ENCODE measurements around the gene NUDT14. TPM values are rescaled to one million over a fixed set of nuclear protein-coding genes. Genes with fewer than 3 reads are reported as not detected.

Gene NUDT14
- total and polyA plus RNA-seq, 3 experiments from 2014 or later = 6.7 to 12.4 (median 6.9) TPM

GRCh38 chr14:105146181-105146975 lies 34.7 kb downstream of the NUDT14 start:
- Histone ChIP-seq H3K4me1 (ENCODE audit: insufficient read depth, low read length) (no peaks in the 10 kb centered on the region), H3K4me3 (ENCODE audit: low read length) (no peak overlapping the region), H3K27ac (ENCODE audit: low read depth, low read length) (no peak overlapping the region), H3K9me3 (ENCODE audit: low read length) (no peaks in the 10 kb centered on the region), H3K27me3 (ENCODE audit: insufficient read depth, low read length, poor library complexity, severe bottlenecking) (no peaks in the 10 kb centered on the region), H3K36me3 (ENCODE audit: insufficient read depth, low read length) (no peaks in the 10 kb centered on the region)
- H3K4me3 Mint-ChIP-seq = no peak overlapping the region
- peak in 1 of 5 donors; percentile 39 for DNase-seq
- H3K27me3 Mint-ChIP-seq = no peaks in the 10 kb centered on the region
- H3K36me3 Mint-ChIP-seq = no peaks in the 10 kb centered on the region
- peaks cover 0 to 2% (median 0%) of the 10 kb centered on the region in 5 donors for H3K9me3 Mint-ChIP-seq
- POLR2A ChIA-PET = no interaction called here
- no peak overlapping the region for H3K27ac Mint-ChIP-seq
- no peaks in the 10 kb centered on the region for H3K4me1 Mint-ChIP-seq
- CTCF ChIA-PET = no interaction called here

GRCh38 chr14:105145381-105146180 lies 35.5 kb downstream of the NUDT14 start:
- POLR2A ChIA-PET = no interaction called here
- DNase-seq = peak in 1 of 5 donors; percentile 39

GRCh38 chr14:105144666-105145380 lies 36.3 kb downstream of the NUDT14 start:
- Mint-ChIP-seq H3K27ac (no peak overlapping the region), H3K9me3 (peaks cover 0 to 5% (median 3%) of the 10 kb centered on the region in 5 donors), H3K27me3 (no peaks in the 10 kb centered on the region), H3K36me3 (peaks cover 0 to 4% (median 0%) of the 10 kb centered on the region in 3 donors), H3K4me1 (no peaks in the 10 kb centered on the region), H3K4me3 (no peak overlapping the region)
- H3K4me3 ChIP-seq (ENCODE audit: low read length) = no peak overlapping the region
- H3K36me3 ChIP-seq (ENCODE audit: insufficient read depth, low read length) = no peaks in the 10 kb centered on the region
- DNase-seq = peak in 1 of 5 donors; percentile 49
- ChIA-PET CTCF (no interaction called here), POLR2A (no interaction called here)
- no peaks in the 10 kb centered on the region for H3K27me3 ChIP-seq (ENCODE audit: insufficient read depth, low read length, poor library complexity, severe bottlenecking)
- H3K9me3 ChIP-seq (ENCODE audit: low read length) = no peaks in the 10 kb centered on the region
- H3K4me1 ChIP-seq (ENCODE audit: insufficient read depth, low read length) = no peaks in the 10 kb centered on the region
- H3K27ac ChIP-seq (ENCODE audit: low read depth, low read length) = no peak overlapping the region

More at GRCh38 chr14:105145381-105146180, 35.5 kb downstream of the NUDT14 start:
- H3K9me3 Mint-ChIP-seq = peaks cover 0 to 2% (median 0%) of the 10 kb centered on the region in 5 donors
- no peaks in the 10 kb centered on the region for H3K27me3 ChIP-seq (ENCODE audit: insufficient read depth, low read length, poor library complexity, severe bottlenecking)
- no peak overlapping the region for H3K27ac ChIP-seq (ENCODE audit: low read depth, low read length)
- H3K36me3 Mint-ChIP-seq = no peaks in the 10 kb centered on the region
- H3K4me1 Mint-ChIP-seq = no peaks in the 10 kb centered on the region
- H3K9me3 ChIP-seq (ENCODE audit: low read length) = no peaks in the 10 kb centered on the region
- H3K27ac Mint-ChIP-seq = no peak overlapping the region
- no peaks in the 10 kb centered on the region for H3K36me3 ChIP-seq (ENCODE audit: insufficient read depth, low read length)
- no peaks in the 10 kb centered on the region for H3K4me1 ChIP-seq (ENCODE audit: insufficient read depth, low read length)
- H3K4me3 Mint-ChIP-seq = no peak overlapping the region
- CTCF ChIA-PET = no interaction called here
- H3K4me3 ChIP-seq (ENCODE audit: low read length) = no peak overlapping the region
- H3K27me3 Mint-ChIP-seq = no peaks in the 10 kb centered on the region

DNA sequence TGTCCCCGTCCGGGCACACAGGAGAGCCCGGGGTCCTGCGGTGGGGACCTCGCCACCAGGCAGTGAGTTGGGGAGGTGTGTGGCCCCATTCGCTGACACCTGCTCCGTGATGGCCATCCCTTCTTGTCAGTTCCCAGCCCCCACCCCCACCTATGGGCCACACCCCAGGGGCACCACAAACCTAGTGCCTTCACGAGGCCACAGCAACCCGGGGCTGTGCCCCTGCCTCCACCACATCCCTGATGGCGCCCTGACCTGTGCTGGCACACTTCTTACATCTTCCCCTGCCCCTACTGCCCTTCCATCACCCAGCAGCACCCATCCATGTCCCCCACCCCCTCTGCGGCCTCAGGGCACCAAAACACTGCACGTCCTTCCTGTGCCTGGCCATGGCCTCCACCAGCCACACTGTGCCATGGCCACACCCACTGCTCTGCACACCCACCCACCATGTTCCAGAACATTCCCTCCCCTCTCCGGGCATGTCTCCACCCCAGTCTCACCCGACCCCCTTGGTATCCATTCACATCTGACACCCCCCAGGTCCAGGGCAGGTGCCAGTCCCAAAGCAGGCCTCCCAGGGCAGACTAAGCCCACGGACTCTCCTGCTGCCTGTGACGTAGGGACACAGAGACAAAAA lies 37.0 kb downstream of the NUDT14 start:
- H3K4me3 Mint-ChIP-seq = no peak overlapping the region
- Histone ChIP-seq H3K9me3 (ENCODE audit: low read length) (no peaks in the 10 kb centered on the region), H3K36me3 (ENCODE audit: insufficient read depth, low read length) (no peaks in the 10 kb centered on the region), H3K27ac (ENCODE audit: low read depth, low read length) (no peak overlapping the region), H3K4me1 (ENCODE audit: insufficient read depth, low read length) (no peaks in the 10 kb centered on the region), H3K27me3 (ENCODE audit: insufficient read depth, low read length, poor library complexity, severe bottlenecking) (no peaks in the 10 kb centered on the region), H3K4me3 (ENCODE audit: low read length) (no peak overlapping the region)
- ChIA-PET POLR2A (no interaction called here), CTCF (no interaction called here)
- H3K4me1 Mint-ChIP-seq = no peaks in the 10 kb centered on the region
- H3K9me3 Mint-ChIP-seq = peaks cover 0 to 5% (median 3%) of the 10 kb centered on the region in 5 donors
- DNase-seq = peak in 1 of 5 donors; percentile 38
- no peak overlapping the region for H3K27ac Mint-ChIP-seq
- H3K36me3 Mint-ChIP-seq = peaks cover 0 to 4% (median 0%) of the 10 kb centered on the region in 3 donors
- H3K27me3 Mint-ChIP-seq = no peaks in the 10 kb centered on the region

DNA sequence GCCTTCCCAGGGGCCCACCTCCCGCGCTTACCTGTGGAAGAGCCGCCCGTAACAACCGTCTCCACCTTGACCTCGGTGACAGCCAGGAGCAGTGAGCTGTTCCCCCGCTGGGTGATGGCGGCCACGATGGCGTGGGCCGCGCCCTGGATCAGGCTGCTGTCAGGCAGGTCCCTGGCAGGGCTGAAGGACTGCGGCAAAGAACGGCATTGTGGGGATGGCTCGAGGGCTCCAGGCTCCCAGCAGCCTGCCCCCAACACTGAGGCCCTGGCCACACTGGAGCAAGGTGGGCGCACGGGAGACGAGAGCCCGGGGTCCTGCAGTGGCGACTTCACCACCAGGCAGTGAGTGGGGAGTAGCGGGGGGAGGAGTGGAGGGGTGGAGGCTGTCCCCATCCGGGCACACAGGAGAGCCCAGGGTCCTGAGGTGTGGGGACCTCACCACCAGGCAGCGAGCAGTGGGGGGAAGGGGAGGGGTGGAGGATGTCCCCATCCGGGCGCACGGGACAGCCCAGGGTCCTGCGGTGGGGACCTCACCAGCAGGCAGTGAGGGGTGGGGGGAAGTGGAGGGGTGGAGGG lies 37.6 kb downstream of the NUDT14 start:
- POLR2A ChIA-PET = no interaction called here
- Mint-ChIP-seq H3K27me3 (no peaks in the 10 kb centered on the region), H3K4me1 (no peaks in the 10 kb centered on the region), H3K27ac (no peak overlapping the region), H3K9me3 (peaks cover 0 to 5% (median 3%) of the 10 kb centered on the region in 5 donors), H3K36me3 (peaks cover 0 to 4% (median 0%) of the 10 kb centered on the region in 3 donors), H3K4me3 (no peak overlapping the region)
- CTCF ChIA-PET = no interaction called here
- no peak overlapping the region for H3K27ac ChIP-seq (ENCODE audit: low read depth, low read length)
- no peaks in the 10 kb centered on the region for H3K27me3 ChIP-seq (ENCODE audit: insufficient read depth, low read length, poor library complexity, severe bottlenecking)
- H3K4me3 ChIP-seq (ENCODE audit: low read length) = no peak overlapping the region
- H3K9me3 ChIP-seq (ENCODE audit: low read length) = no peaks in the 10 kb centered on the region
- DNase-seq = peak in 1 of 5 donors; percentile 43
- H3K4me1 ChIP-seq (ENCODE audit: insufficient read depth, low read length) = no peaks in the 10 kb centered on the region
- no peaks in the 10 kb centered on the region for H3K36me3 ChIP-seq (ENCODE audit: insufficient read depth, low read length)

GRCh38 chr14:105142651-105143450 lies 38.3 kb downstream of the NUDT14 start:
- Histone ChIP-seq H3K4me3 (ENCODE audit: low read length) (no peak overlapping the region), H3K27me3 (ENCODE audit: insufficient read depth, low read length, poor library complexity, severe bottlenecking) (no peaks in the 10 kb centered on the region), H3K9me3 (ENCODE audit: low read length) (no peaks in the 10 kb centered on the region), H3K4me1 (ENCODE audit: insufficient read depth, low read length) (no peaks in the 10 kb centered on the region), H3K27ac (ENCODE audit: low read depth, low read length) (no peak overlapping the region), H3K36me3 (ENCODE audit: insufficient read depth, low read length) (no peaks in the 10 kb centered on the region)
- Mint-ChIP-seq H3K27me3 (no peaks in the 10 kb centered on the region), H3K4me1 (no peaks in the 10 kb centered on the region), H3K9me3 (peaks cover 0 to 5% (median 3%) of the 10 kb centered on the region in 5 donors), H3K36me3 (peaks cover 0 to 4% (median 0%) of the 10 kb centered on the region in 3 donors), H3K4me3 (no peak overlapping the region), H3K27ac (no peak overlapping the region)
- peak in 1 of 5 donors; percentile 39 for DNase-seq
- CTCF ChIA-PET = no interaction called here
- POLR2A ChIA-PET = no interaction called here

All from CD8-positive, alpha-beta memory T cell (primary cell).